ENCODE measurements around the gene BDH2. TPM values are rescaled to one million over a fixed set of nuclear protein-coding genes. Genes with fewer than 3 reads are reported as not detected.
A peak's percentile ranks its signal among the peaks of the same experiment; 100 is the strongest.

Gene BDH2
- total RNA-seq, 1 donor from 2014 or later = 78.4 TPM

DNA sequence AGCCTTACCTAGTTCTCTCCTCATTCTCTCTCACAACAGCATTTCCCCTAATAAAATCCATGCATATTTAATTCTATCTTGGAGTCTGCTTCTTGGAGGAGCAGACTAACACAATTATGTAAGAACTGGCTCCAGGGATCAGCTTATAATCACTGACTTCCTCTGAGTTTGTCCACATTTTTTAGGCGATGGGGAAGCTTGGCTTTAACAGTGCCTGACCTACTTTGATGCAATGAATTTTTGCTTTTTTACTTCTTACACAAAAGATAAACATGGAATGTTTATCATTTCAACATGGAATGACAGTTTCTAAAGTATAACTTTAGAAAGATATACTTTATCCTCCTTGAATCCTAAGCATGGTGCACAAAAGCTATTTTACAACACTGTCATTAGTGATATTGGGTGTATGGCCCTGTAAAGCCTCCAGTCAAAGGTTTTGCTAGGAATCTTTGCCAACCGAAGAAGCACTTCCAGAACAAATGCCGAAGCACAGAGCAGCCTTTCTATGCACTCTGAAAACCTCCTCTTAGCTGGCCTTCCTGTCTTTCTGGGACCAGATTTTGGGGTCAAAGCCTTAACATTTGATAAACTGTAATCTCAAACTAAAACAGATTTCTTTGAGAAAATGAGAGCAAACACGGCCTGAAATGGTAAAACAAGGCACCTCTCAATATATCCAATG, 736 bp downstream of the BDH2 start:
- peak overlapping the region; percentile 62 for H3K4me3 ChIP-seq (ENCODE audit: low read depth, low read length)
- DNase-seq (ENCODE audit: low read depth) = no peak
- TF ChIP-seq, protein P1, sequence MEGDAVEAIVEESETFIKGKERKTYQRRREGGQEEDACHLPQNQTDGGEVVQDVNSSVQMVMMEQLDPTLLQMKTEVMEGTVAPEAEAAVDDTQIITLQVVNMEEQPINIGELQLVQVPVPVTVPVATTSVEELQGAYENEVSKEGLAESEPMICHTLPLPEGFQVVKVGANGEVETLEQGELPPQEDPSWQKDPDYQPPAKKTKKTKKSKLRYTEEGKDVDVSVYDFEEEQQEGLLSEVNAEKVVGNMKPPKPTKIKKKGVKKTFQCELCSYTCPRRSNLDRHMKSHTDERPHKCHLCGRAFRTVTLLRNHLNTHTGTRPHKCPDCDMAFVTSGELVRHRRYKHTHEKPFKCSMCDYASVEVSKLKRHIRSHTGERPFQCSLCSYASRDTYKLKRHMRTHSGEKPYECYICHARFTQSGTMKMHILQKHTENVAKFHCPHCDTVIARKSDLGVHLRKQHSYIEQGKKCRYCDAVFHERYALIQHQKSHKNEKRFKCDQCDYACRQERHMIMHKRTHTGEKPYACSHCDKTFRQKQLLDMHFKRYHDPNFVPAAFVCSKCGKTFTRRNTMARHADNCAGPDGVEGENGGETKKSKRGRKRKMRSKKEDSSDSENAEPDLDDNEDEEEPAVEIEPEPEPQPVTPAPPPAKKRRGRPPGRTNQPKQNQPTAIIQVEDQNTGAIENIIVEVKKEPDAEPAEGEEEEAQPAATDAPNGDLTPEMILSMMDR (conservative IDR thresholded peaks at IDR 0.05; ENCODE audit: low read depth, low read length) = no peak

DNA sequence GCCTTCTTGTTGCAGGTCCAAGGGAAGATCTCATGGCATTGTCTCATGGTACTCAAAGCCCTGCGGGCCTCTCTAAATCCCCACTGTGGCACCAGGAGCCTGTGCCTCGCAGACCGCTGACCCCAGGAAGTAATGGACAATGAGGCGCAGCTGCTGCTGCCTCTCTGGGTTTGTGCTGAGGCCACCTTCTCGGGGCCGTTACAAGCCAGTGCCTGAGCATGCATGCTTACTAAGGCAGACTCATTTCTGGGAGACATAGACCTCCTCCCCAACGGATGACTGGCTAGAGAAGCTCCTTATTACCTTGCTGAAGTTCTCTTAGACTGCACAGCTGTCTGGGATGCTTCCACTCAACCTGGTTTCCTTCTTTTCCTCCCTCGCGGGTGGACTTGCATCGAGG, 1.3 kb downstream of the BDH2 start:
- H3K4me3 ChIP-seq (ENCODE audit: low read depth, low read length) = peak overlapping the region; percentile 62
- TF ChIP-seq, protein P1 (conservative IDR thresholded peaks at IDR 0.05; ENCODE audit: low read depth, low read length) = no peak

DNA sequence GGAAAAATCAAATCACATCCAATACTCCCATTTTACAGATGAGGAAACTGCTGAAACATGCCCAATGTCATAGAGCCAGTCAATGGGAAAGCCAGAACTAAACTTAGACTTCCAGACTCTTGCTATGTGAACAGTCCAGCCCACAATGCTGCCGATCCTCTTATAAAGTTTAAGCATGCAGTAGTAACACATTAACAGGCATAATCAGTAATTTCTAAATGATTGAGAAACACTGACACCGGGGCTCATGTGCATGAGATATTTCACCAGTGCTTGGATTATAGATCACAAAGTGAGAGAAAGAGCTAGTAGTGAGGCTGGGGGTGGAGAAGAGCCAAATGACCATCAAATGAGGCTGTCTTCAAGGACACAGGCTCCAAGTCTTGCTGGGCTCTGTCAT, 2.5 kb downstream of the BDH2 start:
- TF ChIP-seq, protein P1 (conservative IDR thresholded peaks at IDR 0.05; ENCODE audit: low read depth, low read length) = no peak
- peak; percentile 64 for DNase-seq (ENCODE audit: low read depth)

More for the DNA sequence above, 1.3 kb downstream of the BDH2 start:
- no peak for DNase-seq (ENCODE audit: low read depth)

DNA sequence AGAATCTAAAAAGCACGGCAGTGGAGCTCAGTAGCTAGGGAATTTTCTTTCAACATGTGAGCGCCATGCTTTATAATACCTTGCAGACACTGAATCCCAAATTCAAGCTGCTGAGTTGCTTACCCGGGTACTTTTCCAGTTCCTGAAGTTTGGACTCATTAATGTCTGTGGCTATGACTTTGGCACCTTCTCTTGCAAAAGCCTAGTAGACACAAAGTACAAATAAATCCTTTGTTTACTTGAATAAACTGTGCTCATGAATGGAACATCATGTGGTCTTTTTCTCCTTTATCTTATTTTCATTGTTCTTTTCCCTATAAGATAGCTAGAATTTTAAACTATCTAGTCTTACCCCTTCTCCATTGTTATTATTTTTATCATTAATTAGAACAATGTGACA, 4.6 kb downstream of the BDH2 start:
- H3K4me3 ChIP-seq (ENCODE audit: low read depth, low read length) = no peak overlapping the region
- TF ChIP-seq, protein P1 (conservative IDR thresholded peaks at IDR 0.05; ENCODE audit: low read depth, low read length) = no peak
- DNase-seq (ENCODE audit: low read depth) = no peak

More for the DNA sequence above, 2.5 kb downstream of the BDH2 start:
- H3K4me3 ChIP-seq (ENCODE audit: low read depth, low read length) = no peak overlapping the region

DNA sequence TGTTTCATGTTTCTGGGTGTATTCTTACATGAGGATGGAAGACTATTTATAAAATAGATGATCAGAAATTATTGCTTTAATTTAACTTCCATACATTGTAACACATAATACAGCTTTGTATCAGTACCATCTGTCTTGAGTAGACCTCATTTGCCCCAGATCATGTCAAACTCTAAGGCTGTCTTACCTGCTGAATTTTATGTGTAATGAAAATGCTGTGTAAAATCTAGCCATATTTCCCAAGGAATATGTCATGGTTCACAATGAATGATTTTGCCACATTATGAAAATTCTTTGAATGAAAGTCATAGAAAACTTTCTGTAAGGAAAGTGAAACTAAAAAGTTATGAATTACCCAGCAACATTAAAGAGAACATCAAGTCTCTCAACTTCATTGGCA, 7.4 kb downstream of the BDH2 start:
- TF ChIP-seq, protein P1 (conservative IDR thresholded peaks at IDR 0.05; ENCODE audit: low read depth, low read length) = no peak
- DNase-seq (ENCODE audit: low read depth) = no peak
- no peak overlapping the region for H3K4me3 ChIP-seq (ENCODE audit: low read depth, low read length)

DNA sequence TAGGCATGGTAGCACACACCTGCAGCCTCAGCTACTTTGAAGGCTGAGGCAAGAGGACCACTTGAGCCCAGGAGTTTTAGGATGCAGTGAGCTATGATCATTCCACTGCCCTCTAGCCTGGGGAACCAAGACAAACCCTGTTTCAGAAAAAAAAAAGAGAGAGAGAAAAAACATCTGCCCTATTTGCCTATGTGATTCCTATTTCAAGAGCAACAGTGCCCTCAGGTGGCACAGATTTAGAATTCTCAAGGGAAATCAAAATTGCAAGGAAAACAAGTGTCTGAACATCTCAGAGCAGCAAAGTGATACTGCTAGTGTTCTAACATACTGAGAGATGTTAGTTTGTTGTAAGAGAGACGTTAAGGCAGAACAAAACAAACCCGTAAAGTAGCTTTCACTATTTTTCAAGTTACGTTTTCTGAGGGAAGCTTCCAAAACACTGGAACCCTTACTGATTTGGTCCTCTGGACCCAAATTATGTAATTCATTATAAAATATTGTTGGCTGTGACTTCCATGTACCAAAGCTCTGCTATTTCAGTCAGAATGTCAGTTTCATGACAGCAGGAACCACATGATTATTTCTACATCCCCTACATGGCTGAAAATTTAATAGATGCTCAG, 7.9 kb downstream of the BDH2 start:
- H3K4me3 ChIP-seq (ENCODE audit: low read depth, low read length) = no peak overlapping the region
- TF ChIP-seq, protein P1 (conservative IDR thresholded peaks at IDR 0.05; ENCODE audit: low read depth, low read length) = peak; percentile 76
- DNase-seq (ENCODE audit: low read depth) = no peak

DNA sequence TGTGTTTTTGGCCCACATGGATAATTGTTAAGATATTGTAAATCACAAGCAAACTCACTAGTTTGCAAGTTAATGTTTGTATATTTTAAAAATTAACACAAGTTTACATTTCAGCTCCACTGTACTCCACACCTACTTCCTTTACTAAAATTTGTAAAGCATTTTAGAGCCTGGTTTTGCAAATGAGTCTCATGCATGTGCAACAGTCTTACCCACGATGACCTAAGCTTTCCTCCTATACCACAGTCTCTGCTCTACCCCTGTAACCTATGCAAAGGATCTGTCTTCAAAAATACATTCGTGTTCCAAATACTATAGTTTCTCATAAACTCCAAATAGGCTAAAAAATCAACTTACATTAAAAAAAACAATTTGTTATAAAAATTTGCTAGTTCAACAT, 10.2 kb downstream of the BDH2 start:
- H3K4me3 ChIP-seq (ENCODE audit: low read depth, low read length) = no peak overlapping the region
- TF ChIP-seq, protein P1 (conservative IDR thresholded peaks at IDR 0.05; ENCODE audit: low read depth, low read length) = no peak
- no peak for DNase-seq (ENCODE audit: low read depth)

Measured in epithelial cell of proximal tubule (primary cell).